ENCODE data around the gene ITGA11.
"Not testable (repeated sequence)": the region's sequence is repeated elsewhere in the genome, so short reads cannot be mapped to it uniquely, and the experiment has no call there.

The ITGA11 gene

GRCh38 chr15:68409736-68410370, 22.1 kb downstream of the ITGA11 start:
- DNase-seq (ENCODE audit: low spot score), result no peak

- DNase-seq (ENCODE audit: low spot score), result no peak
Measured at GRCh38 chr15:68408971-68409370, 23.0 kb downstream of the ITGA11 start.

GRCh38 chr15:68407886-68408881, 23.8 kb downstream of the ITGA11 start:
- no peak for DNase-seq (ENCODE audit: low spot score)

DNA sequence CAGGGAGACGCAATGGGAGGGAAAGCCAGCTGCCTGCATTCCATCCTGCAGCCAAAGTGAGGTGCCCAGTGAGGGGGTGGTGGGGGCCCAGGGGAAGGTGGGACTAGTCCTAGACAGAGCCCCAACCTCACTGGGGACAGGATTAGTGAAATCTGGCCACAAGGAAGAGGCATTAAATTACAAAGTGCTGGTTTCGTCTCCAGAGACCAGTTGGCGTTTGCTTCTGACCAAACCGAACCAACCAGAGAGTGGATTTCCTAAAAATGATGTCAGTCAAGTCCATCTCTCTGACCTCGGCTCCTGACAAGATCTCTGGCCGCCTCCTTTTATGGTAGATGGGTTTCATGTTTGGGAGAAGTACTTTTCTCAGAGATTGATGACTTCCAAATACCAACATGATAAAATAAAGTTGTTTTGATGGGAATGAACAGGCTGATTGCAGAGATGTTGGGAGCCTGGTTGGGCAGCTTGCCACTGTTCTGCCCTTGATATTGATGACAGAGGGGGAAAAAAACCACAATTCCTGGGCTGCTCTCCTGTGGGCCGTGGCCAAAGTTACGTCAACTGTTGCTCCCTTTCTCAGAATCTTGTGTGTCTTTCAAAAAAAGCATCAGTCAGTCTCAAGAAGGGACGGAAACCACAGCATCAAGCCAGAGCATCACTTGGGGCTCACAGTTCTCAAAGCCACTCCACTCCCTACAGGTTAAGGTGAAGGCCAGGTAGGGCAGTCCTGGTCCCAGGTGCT, 24.6 kb downstream of the ITGA11 start:
- DNase-seq (ENCODE audit: low spot score), result no peak

- no peak for DNase-seq (ENCODE audit: low spot score)
Measured at GRCh38 chr15:68405378-68406250, 26.3 kb downstream of the ITGA11 start.

- no peak for DNase-seq (ENCODE audit: low spot score)
Measured at GRCh38 chr15:68404056-68404798, 27.7 kb downstream of the ITGA11 start.

DNA sequence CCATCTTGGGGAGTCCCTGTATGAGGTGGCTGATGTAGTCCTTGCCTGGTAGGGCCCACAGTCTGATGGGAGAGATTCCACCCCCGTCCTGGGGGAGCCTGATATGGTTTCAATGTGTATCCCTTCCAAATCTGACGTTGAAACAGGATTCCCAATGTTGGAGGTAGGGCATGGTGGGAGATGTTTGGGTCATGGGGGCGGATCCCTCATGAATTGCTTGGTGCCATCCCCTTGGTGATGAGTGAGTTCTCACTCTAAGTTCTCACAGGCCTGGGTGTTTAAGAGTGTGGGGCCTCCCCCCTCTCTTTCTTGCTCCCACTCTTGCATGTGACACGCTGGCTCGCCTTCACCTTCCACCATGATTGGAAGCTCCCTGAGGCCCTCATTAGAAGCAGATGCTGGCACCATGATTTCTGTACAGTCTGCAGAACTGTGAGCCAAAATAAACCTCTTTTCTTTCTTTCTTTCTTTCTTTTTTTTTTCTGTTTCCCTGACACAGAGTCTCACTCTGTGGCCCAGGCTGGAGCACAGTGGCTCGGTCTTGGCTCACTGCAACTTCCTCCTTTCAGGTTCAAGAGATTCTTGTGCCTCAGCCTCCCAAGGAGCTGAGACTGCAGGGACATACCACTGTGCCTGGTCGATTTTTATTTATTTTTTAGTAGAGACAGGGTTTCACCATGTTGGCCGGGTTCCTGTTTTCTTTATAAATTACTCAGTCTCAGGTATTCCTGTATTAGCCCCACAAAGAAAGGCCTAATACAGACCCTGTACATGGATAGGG, 28.6 kb downstream of the ITGA11 start:
- DNase-seq (ENCODE audit: low spot score), result no peak

GRCh38 chr15:68402432-68403160, 29.4 kb downstream of the ITGA11 start:
- DNase-seq (ENCODE audit: low spot score), result no peak

DNA sequence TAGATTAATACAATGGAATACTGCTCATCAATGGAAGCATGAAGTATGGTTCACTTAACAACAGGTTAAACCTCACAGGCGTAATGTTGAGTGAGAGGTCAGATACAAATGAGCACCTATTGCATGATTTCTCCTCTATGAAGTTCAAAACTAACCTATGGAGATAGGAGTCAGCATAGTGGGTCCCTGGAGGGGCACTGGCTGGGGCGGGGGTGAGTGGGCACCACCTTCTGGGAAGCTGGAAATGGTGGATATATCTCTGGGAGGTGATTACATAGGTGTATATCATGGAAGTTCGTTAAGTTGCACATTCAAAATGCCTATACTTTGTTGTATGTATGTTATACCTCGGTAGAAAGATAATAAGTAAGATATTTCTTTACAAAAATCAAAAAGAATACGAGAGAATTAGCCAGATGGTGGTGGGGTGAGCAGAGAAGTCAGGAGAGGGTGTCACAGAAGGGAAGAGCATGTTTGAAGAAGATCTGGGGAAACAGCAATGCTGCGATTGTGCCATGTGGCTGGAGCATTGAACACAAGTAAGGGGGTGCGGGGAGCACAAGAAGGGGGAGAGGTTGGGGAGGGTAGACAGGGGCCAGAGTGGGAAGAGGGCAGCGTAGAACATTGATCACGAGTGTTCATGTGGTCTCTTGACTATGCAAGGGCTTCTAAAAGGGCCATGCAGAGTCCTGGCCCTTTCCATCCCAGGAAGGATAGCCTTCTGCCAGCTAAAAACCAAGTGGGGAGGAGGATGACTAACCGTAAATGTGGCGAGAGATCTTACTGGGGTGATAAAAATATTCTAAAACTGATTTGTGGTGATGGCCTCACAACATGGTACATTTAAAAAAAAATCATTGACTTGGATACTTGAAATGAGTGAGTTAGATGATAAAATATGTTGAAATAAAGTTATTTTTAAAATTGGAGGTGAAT, 30.2 kb downstream of the ITGA11 start:
- no peak for DNase-seq (ENCODE audit: low spot score)

GRCh38 chr15:68400066-68400456, 31.9 kb downstream of the ITGA11 start:
- DNase-seq (ENCODE audit: low spot score), result no peak

- DNase-seq (ENCODE audit: low spot score), result no peak
Measured at GRCh38 chr15:68399096-68400065, 32.6 kb downstream of the ITGA11 start.

GRCh38 chr15:68397999-68398398, 34.0 kb downstream of the ITGA11 start:
- not testable (repeated sequence) for DNase-seq (ENCODE audit: low spot score)

DNA sequence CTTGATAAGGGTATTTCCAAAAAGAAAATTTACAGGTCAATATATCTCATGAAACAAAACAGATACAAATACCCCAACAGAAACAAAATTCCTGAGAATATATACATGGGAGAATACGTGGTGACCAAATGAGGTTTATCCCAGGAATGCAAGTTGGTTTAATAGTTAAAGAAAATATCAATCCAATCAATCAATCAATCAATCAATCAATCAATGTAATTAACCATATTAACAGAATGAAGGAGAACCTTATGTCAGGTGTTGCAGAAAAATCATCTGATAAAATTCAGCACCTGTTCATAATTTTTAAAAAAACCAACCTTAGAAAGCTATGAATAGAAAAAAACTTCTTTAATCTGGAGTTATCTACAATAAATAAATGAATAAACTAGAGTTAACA, 35.9 kb downstream of the ITGA11 start:
- no peak for DNase-seq (ENCODE audit: low spot score)

GRCh38 chr15:68391121-68391520, 40.8 kb downstream of the ITGA11 start:
- no peak for DNase-seq (ENCODE audit: low spot score)

DNA sequence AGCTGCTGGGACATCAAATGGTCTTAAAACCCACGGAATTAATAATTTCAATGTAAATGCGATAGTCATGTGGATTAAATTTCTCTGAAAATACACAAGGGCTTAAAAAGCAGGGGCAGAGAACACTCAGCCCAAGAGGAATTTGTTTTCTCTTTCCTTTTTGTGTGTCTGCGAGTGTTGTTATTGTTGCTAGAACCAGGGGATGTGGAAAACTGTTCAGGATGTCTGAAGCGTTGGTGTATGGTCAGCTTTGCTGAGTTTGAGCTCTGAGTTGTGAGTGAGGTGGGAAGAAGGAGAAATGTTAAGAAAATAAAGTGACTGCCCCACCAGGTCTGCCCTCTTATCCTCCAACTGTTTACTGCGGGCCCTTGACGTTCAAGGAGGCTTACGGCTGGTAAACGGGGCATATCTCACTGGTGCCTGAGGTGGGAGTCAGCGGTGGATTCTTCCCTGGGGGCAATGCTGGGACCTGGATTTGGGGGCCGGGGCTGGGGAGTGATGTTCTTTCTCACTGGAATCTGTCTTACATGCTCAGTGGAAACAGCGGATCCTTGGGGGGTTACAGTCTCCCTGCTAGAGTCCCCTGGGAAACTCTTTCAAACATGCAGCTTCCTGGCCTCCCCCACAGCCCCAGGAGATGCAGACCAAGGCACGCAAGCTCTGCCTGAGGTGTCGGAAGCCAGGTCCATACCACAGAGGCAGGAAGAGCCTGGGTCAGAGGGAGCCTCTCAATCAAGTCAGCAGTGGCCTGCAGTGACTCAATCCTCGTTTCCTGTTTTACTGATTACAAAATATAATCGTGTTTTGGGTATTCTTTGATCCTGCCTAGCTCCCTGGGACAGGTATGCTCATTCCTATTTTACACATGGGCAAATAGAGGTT, 41.8 kb downstream of the ITGA11 start:
- DNase-seq (ENCODE audit: low spot score), result no peak
